Body of pancreas (tissue), 4 donors: Measurements from ENCODE around the gene DGCR6L. TPM values are rescaled to one million over a fixed set of nuclear protein-coding genes. Genes with fewer than 3 reads are reported as not detected.
A peak's percentile ranks its signal among the peaks of the same experiment; 100 is the strongest.
"Not testable (repeated sequence)": the region's sequence is repeated elsewhere in the genome, so short reads cannot be mapped to it uniquely, and the experiment has no call there.

ENCODE experiments used
- ATAC-seq: fragments of 150-250 bp; one replicate; pipeline ENCODE4 v1.9.1; 2016
- DNase-seq, 4 donors: peaks; one replicate each; pipeline ENCODE4 v3.0.0-alpha.2; 2019
- H3K27ac ChIP-seq, 4 donors: fragments of 200-600 bp; sonication (generic); 1 replicate in 3 of 4; 2 replicates in 1 of 4; pipeline versions ENCODE4 v1.5.1 to v1.6.1; 2016 to 2019; ENCODE audit warnings: mild to moderate bottlenecking in 1 of 4, mixed read lengths in 1 of 4, moderate library complexity in 1 of 4
- H3K27me3 ChIP-seq, 2 donors: fragments of 200-600 bp; sonication (generic); one replicate each; pipeline ENCODE4 v1.6.0; 2016; ENCODE audit warnings: mild to moderate bottlenecking in 1 of 2
- H3K36me3 ChIP-seq, 2 donors: fragments of 200-600 bp; sonication (generic); replicated peaks in 1 of 2; 2 replicates each; pipeline ENCODE4 v1.5.1; 2016; ENCODE audit warnings: low read depth in 2 of 2; ENCODE audit not compliant: insufficient read depth in 1 of 2
- H3K4me1 ChIP-seq: fragments of 200-600 bp; sonication (generic); one replicate; pipeline ENCODE4 v1.6.0; 2016
- H3K4me3 ChIP-seq, 2 donors: fragments of 200-600 bp; sonication (generic); 1 replicate in 1 of 2; 2 replicates in 1 of 2; pipeline ENCODE4 v1.5.1; 2016 to 2019
- H3K9me3 ChIP-seq, 3 donors: fragments of 200-600 bp; sonication (generic); 1 replicate in 2 of 3; 2 replicates in 1 of 3; pipeline ENCODE4 v1.5.1; 2016
- POLR2A ChIP-seq, 3 donors: fragments of 450-650 bp; IDR thresholded peaks; one replicate each; pipeline ENCODE4 v1.6.1; 2016; ENCODE audit warnings: antibody characterized with exemption in 3 of 3, mild to moderate bottlenecking in 2 of 3
- WGBS, 2 donors: methylation state at CpG; one replicate each; pipeline ENCODE4 v1.1.5; 2017; 5-methylcytosine and 5-hydroxymethylcytosine counted together
- intact Hi-C: fragments of 100-400 bp; cut with DNase I; formaldehyde crosslinking; loops from one replicate; pipeline ENCODE4 v1.15.1; 2023
- total RNA-seq, 2 donors: library from RNA; depleted of rRNA; stranded (reverse); fragments of >200 nt; gene quantifications; one replicate each; pipeline ENCODE4 v1.1.0, GENCODE V29; 2016
- TF ChIP-seq, protein P1 (sequence below), 7 experiments: fragments of 450-650 bp in 4 of 7; fragments of 200-600 bp in 3 of 7; sonication (generic) in 3 of 7; IDR thresholded peaks; one replicate each; pipeline ENCODE4 v1.5.1; 2016 to 2019; ENCODE audit warnings: antibody characterized with exemption in 7 of 7

The DGCR6L gene
- total RNA-seq, 2 donors from 2014 or later: 24.4 to 52.4 TPM

DNA sequence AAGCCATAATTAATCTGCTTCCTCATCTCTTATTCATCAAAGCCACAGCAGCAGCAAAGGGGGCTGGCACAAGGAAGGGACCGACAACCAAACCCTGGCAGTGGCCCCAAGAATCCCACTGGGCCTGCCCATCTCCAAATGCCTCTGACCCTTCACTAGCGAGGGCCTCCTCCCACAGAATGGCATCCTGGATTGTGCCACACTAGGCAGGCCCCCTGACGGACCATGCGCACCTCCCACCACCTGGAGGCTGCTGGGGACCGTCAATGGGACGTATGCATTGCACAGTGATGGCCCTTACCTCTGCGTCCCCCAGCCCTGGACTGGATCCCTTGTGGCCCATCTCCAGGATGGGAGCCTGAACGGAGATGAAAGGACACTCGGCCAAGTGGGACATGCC, 47.7 kb downstream of the DGCR6L start:
- no peak overlapping the region for H3K27ac ChIP-seq
- DNase-seq (no peak), ATAC-seq (no peak)
- no peaks in the 10 kb centered on the region for H3K36me3 ChIP-seq
- whole genome bisulfite sequencing, 2 donors: 93 to 98% methylated on average over 7 to 9 of the region's 9 CpGs
- H3K4me3 ChIP-seq: no peak overlapping the region
- H3K9me3 ChIP-seq: no peaks in the 10 kb centered on the region
- intact Hi-C loops: no loop called here
- TF ChIP-seq, protein P1, sequence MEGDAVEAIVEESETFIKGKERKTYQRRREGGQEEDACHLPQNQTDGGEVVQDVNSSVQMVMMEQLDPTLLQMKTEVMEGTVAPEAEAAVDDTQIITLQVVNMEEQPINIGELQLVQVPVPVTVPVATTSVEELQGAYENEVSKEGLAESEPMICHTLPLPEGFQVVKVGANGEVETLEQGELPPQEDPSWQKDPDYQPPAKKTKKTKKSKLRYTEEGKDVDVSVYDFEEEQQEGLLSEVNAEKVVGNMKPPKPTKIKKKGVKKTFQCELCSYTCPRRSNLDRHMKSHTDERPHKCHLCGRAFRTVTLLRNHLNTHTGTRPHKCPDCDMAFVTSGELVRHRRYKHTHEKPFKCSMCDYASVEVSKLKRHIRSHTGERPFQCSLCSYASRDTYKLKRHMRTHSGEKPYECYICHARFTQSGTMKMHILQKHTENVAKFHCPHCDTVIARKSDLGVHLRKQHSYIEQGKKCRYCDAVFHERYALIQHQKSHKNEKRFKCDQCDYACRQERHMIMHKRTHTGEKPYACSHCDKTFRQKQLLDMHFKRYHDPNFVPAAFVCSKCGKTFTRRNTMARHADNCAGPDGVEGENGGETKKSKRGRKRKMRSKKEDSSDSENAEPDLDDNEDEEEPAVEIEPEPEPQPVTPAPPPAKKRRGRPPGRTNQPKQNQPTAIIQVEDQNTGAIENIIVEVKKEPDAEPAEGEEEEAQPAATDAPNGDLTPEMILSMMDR (IDR thresholded peaks at IDR 0.05): no peak
- TF ChIP-seq POLR2A (IDR thresholded peaks at IDR 0.05): no peak
- H3K27me3 ChIP-seq: no peaks in the 10 kb centered on the region
- H3K4me1 ChIP-seq: peaks cover 5% of the 10 kb centered on the region

DNA sequence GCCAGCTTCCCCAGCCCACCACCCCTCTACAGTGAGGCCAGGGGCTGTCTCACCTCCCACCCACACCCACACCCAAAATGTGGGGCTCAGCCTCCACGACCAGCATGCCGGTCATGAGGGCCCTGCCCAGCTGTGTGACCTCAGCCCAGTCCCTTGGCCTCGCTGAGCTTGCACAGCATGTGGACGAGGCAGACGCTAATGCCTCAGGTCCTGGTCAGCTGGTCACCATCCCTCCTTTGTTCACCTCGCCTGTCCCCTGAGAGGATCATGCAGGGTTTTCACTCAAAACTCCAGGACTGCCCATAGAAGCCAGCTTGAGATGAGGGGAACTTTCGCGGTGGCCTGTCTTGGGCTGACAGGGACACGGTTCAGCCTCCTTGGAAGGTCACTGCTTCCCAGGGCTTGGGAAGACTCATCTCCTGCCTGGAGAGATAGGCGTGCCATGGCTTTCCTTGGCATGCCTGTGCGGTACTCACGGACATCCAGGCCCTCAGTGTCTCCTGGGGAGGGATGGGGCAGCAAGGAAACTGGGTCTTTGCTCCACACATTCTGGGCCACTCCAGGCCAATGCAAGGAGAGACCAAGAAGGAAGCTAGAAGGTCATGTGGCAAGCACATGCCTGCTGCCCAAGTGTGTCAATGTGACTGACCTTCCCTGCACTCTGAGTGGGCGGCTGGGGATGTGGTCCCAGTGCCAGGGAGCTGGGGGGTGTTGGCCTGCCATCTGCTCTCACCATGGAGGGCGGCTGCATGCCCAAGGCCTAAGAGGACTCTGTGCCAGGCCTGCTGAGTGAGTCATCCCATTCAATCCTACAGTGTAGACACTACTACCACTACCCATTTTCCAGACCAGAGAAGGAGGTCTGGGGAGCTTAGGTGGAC, 48.5 kb downstream of the DGCR6L start:
- no peak for ATAC-seq
- TF ChIP-seq, protein P1 (IDR thresholded peaks at IDR 0.05): no peak
- no peak for TF ChIP-seq POLR2A (IDR thresholded peaks at IDR 0.05)
- no peak overlapping the region for H3K27ac ChIP-seq
- no peak overlapping the region for H3K4me3 ChIP-seq
- peaks cover 9% of the 10 kb centered on the region for H3K4me1 ChIP-seq
- no peaks in the 10 kb centered on the region for H3K9me3 ChIP-seq
- no peaks in the 10 kb centered on the region for H3K27me3 ChIP-seq
- intact Hi-C loops: no loop called here
- no peaks in the 10 kb centered on the region for H3K36me3 ChIP-seq
- DNase-seq: peak in 1 of 4 donors; percentile 44
- 95% methylated on average over 7 to 9 of the region's 14 CpGs for WGBS, 2 donors

DNA sequence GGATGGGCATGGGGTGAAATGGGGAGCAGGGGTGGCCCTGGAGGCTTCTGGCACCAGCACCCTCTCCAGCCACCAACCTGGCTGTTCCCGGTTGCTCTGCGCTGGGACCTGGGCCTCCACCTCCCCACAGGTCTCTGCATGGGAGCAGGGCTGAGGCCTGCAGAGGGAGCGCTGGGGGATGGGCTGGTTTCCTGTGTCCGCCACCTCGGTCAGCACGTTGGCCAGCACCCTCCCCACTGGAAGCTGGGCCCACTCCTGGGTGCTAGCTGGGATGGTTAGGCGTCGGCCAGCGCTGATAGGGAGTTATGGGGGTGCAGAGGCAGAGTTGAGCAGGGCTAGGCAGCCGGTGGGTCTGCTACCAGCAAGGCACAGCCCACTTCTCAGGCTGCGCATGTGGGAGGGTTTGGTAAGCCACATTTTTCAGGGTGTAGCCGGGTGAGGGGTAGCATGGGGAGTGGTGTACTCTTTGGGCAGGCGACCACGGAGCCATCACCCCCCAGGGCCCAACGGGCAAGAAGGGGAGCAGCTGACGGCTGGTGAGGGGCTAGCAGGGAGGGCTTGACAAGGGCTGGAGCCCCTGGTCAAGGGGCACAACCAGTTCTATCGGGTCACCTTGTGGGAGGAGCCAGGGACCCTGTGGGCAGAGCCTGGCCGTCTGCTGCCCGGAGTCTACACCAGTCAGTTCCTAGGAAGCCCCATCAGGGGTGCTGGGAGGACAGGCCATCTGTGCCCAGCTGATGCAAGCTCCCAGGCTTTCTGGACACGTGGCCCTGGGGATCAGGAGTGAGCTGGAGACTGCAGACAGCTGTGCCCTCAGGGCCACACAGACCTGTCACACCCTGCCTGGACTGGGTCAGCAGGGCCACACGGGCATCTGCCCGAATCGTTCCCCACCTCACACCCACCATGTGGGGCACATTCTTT, 49.4 kb downstream of the DGCR6L start:
- peak in 3 of 4 donors; percentile 37 to 64 (median 57) for DNase-seq
- intact Hi-C loops, H3K27ac ChIP-seq, H3K36me3 ChIP-seq, H3K9me3 ChIP-seq, H3K4me3 ChIP-seq, H3K27me3 ChIP-seq: not testable (repeated sequence)
- WGBS, 2 donors: 71 to 86% methylated on average over 15 to 23 of the region's 23 CpGs
- ATAC-seq: peak; percentile 47
- peaks cover 11% of the 10 kb centered on the region for H3K4me1 ChIP-seq

DNA sequence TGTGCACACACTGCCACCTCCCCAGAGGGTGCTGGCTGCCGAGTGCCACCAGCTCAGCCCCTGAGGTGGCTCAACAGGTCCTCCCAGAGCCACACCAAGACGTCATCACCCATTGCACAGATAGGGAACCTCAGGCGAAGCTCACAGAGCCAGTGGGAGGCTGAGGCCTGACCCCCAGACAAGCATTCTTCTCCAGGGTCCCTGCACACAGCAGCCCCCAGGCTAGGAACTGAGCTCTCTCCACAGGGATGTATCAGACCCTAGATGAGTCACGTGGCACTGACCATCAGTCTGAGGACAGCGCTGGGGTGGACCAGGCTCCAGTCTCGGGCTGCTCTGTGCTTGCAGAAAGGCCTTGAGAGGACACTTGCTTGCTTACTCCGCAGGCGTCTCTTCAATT, 50.2 kb downstream of the DGCR6L start:
- H3K36me3 ChIP-seq, ATAC-seq, H3K27ac ChIP-seq, H3K27me3 ChIP-seq, H3K4me3 ChIP-seq, DNase-seq, intact Hi-C loops, H3K9me3 ChIP-seq: not testable (repeated sequence)
- H3K4me1 ChIP-seq: peaks cover 19% of the 10 kb centered on the region
- WGBS, 2 donors: 88% methylated on average over 6 to 7 of the region's 8 CpGs

DNA sequence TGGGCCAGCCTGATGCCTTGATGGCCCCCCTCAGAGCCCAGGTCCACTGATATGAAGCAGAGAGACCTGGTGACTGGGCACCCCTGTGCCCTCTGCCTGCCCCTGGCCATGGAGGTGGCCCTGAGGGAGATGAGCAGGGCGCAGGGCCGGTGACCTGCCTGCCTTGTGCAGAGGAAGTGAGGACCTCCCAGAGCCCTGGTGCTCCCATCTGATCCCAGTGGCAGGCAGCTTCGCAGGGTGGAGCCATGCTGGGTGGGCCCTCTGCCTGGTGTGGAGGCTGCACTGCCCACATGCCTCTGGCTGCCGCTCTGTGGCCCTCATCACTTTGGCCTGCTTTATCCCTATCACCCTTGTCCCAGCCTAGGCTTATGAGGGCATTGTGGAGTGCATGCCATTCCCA, 50.7 kb downstream of the DGCR6L start:
- 92 to 100% methylated on average over 1 to 4 of the region's 4 CpGs for WGBS, 2 donors
- DNase-seq, H3K4me3 ChIP-seq, H3K27ac ChIP-seq, H3K27me3 ChIP-seq, H3K9me3 ChIP-seq, ATAC-seq, H3K36me3 ChIP-seq, intact Hi-C loops: not testable (repeated sequence)
- peaks cover 21% of the 10 kb centered on the region for H3K4me1 ChIP-seq
